Nephron progenitor cell (in vitro differentiated cells): ENCODE measurements around the gene ZMIZ1.

Experiments used
- DNase-seq: peaks from one replicate; pipeline ENCODE4 v3.0.0; 2021
- H3K27ac Mint-ChIP-seq: 2 replicates; pipeline ENCODE4 v1.8.0; 2021; ENCODE audit warnings: mild to moderate bottlenecking, moderate library complexity, mixed read lengths
- H3K27me3 Mint-ChIP-seq: 2 replicates; pipeline ENCODE4 v1.8.0; 2021; ENCODE audit warnings: mild to moderate bottlenecking, low read depth, mixed read lengths; ENCODE audit not compliant: poor library complexity
- H3K36me3 Mint-ChIP-seq: 2 replicates; pipeline ENCODE4 v1.8.0; 2021; ENCODE audit warnings: low read depth, mixed read lengths
- H3K4me1 Mint-ChIP-seq: 2 replicates; pipeline ENCODE4 v1.8.0; 2021; ENCODE audit warnings: mixed read lengths
- H3K4me3 Mint-ChIP-seq: 2 replicates; pipeline ENCODE4 v1.8.0; 2021; ENCODE audit warnings: mild to moderate bottlenecking, moderate library complexity, mixed read lengths
- H3K9me3 Mint-ChIP-seq: 2 replicates; pipeline ENCODE4 v1.8.0; 2021; ENCODE audit warnings: mild to moderate bottlenecking, moderate library complexity, mixed read lengths
- CTCF ChIP-seq: fragments of 200-600 bp; sonication (generic); IDR thresholded peaks from 2 replicates; pipeline ENCODE4 v1.5.0; 2021; ENCODE audit warnings: antibody characterized with exemption

ZMIZ1 gene

GRCh38 chr10:79238606-79239005 lies 169.8 kb downstream of the ZMIZ1 start:
- H3K9me3 Mint-ChIP-seq, result no peaks in the 10 kb centered on the region
- no peak for TF ChIP-seq CTCF
- DNase-seq, result no peak
- peaks cover 14% of the 10 kb centered on the region for H3K27me3 Mint-ChIP-seq
- peaks cover 75% of the 10 kb centered on the region for H3K4me1 Mint-ChIP-seq
- no peak overlapping the region for H3K4me3 Mint-ChIP-seq
- peak overlapping the region; percentile 36 for H3K27ac Mint-ChIP-seq
- peaks cover 16% of the 10 kb centered on the region for H3K36me3 Mint-ChIP-seq

GRCh38 chr10:79239275-79239779 lies 170.6 kb downstream of the ZMIZ1 start:
- Mint-ChIP-seq H3K4me3 (peak overlapping the region; percentile 42), H3K36me3 (peaks cover 9% of the 10 kb centered on the region), H3K9me3 (no peaks in the 10 kb centered on the region), H3K27ac (peak overlapping the region; percentile 79), H3K27me3 (peaks cover 18% of the 10 kb centered on the region), H3K4me1 (peaks cover 81% of the 10 kb centered on the region)
- no peak for TF ChIP-seq CTCF
- DNase-seq, result peak; percentile 37

- TF ChIP-seq CTCF, result no peak
Observed at GRCh38 chr10:79239924-79240581, 171.3 kb downstream of the ZMIZ1 start.

GRCh38 chr10:79241629-79241989 lies 172.8 kb downstream of the ZMIZ1 start:
- TF ChIP-seq CTCF, result no peak
- Mint-ChIP-seq H3K27me3 (peaks cover 8% of the 10 kb centered on the region), H3K27ac (no peak overlapping the region), H3K4me3 (peak overlapping the region; percentile 76), H3K4me1 (peaks cover 82% of the 10 kb centered on the region), H3K36me3 (peaks cover 4% of the 10 kb centered on the region), H3K9me3 (no peaks in the 10 kb centered on the region)
- DNase-seq, result no peak

More at GRCh38 chr10:79239924-79240581, 171.3 kb downstream of the ZMIZ1 start:
- Mint-ChIP-seq H3K9me3 (no peaks in the 10 kb centered on the region), H3K27ac (peak overlapping the region; percentile 97), H3K36me3 (peaks cover 9% of the 10 kb centered on the region), H3K4me1 (peaks cover 82% of the 10 kb centered on the region), H3K27me3 (peaks cover 14% of the 10 kb centered on the region), H3K4me3 (peak overlapping the region; percentile 73)
- peak; percentile 76 for DNase-seq

GRCh38 chr10:79241990-79242619 lies 173.3 kb downstream of the ZMIZ1 start:
- no peak for TF ChIP-seq CTCF
- Mint-ChIP-seq H3K27ac (peak overlapping the region; percentile 51), H3K4me1 (peaks cover 82% of the 10 kb centered on the region), H3K9me3 (no peaks in the 10 kb centered on the region), H3K4me3 (peak overlapping the region; percentile 76), H3K36me3 (no peaks in the 10 kb centered on the region), H3K27me3 (peaks cover 8% of the 10 kb centered on the region)
- DNase-seq, result peak; percentile 62
